M059J (cell line): ENCODE results near the gene SRSF3. TPM values are rescaled to one million over a fixed set of nuclear protein-coding genes. Genes with fewer than 3 reads are reported as not detected.
"Not testable (repeated sequence)": the region's sequence is repeated elsewhere in the genome, so short reads cannot be mapped to it uniquely, and the experiment has no call there.

ENCODE experiments used
- DNase-seq: peaks from one replicate; pipeline ENCODE4 v3.0.0-alpha.2; 2012; ENCODE audit warnings: low read depth
- total RNA-seq: library from RNA; depleted of rRNA; stranded (reverse); fragments of >200 nt; shearing (Covaris generic); gene quantifications from 2 replicates; pipeline ENCODE4 v1.2.3, GENCODE V29; 2014

Gene SRSF3
- total RNA-seq, 1 experiment from 2014 or later = 518 TPM

DNA sequence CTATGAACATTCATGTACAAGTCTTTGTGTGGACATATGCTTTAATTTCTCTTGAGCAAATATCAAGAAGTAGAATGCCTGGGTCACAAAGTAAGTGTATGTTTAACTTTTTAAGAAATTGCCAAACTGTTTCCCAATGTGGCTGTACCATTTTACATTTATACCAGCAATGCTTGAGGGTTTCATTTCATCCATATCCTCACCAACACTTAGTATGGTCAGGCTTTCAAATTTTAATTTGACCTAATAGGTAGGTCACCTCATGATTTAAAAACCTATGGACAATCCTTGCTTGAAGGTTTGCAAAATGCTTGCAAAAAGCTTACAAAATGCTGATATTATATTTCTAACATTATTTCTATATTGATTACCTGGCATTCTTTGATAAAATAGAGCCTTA is 19.5 kb upstream of the SRSF3 start:
- no peak for DNase-seq

DNA sequence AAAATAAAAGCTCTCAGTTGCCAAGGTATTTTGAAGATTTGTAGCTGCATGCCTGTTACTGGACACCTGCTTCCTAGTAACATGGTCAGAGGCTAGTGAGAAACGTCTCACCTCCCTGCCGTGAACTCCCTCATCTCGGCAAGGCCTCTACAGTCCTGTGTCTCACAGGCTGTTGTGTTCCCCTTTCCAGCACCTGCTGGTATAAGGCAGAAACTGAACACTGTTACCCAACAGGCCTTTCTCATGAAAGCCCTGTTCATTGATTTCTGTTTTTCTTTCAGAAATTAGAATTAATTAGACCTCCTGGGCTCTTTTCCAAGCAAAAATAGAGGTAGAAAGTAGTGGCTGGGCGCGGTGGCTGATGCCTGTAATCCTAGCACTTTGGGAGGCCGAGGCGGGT is 17.6 kb upstream of the SRSF3 start:
- no peak for DNase-seq

DNA sequence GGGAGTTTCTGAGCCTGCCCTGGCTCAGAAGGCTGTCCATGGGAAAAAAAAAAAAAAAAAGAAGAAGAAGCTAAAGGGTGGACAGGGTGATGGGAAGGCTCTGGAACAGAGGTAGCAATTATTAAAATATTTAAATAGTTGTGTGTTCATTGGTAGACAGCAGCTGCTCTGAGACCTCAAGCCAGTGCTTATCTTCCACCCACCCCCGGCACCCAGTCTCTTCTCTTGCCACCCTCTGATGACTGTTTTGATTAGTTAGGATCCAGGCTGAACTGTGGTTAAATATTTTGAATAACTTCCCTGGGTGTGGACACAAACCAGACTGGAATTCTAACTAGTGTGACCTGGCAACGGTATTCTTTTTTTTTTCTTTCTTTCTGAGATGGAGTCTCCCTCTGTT is 16.9 kb upstream of the SRSF3 start:
- peak; percentile 97 for DNase-seq

DNA sequence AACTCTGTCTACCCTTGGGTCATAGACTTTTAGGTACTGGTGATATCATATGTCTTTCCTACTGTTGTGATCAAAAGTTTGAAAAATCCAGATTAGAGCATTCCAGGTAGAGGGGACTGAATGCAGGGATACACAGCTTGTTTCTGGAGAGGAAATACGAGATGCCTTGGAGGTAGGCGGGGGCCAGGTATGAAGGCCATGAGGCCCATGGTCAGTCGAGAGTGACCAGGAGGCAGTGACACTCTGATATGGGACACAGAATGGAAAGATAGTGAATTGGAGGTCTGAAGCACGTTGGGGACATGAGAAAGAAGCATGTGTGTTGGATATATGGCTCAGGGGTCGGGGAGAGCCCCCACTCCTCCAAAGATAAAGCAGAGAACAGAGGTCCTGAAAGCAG is 16.1 kb upstream of the SRSF3 start:
- no peak for DNase-seq

DNA sequence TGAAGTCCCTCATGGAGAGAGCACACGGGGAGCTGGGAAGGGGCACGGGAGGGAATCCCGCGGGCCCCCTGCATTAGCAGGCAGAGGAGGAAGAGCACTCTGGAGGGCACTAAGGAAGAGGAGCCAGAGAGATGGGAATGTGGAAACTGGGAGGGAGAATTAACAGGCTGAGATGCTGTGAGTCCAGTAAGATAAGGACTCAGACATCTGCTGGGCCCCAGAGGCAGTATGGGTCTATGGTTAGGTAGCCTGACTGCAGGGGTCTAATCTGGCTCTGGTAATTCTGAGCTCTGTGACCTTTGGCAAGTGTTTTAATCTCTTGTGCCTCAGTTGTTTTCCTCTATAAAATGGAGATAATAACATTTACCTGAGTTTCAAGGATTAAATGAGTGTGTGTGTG is 15.7 kb upstream of the SRSF3 start:
- no peak for DNase-seq

DNA sequence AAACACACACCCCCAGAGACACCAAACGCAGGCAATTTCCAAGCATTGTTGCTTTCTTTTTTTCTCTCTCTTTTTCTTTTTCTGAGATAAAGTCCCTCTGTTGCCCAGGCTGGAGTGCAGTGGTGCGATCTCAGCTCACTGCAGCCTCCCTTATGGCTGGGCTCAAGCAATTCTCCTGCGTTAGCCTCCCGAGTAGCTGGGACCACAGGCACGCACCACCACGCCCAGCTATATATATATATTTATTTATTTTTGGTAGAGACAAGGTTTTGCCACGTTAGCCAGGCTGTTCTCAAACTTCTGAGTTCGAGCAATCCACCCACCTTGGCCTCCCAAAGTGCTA is 14.0 kb upstream of the SRSF3 start:
- DNase-seq = no peak

DNA sequence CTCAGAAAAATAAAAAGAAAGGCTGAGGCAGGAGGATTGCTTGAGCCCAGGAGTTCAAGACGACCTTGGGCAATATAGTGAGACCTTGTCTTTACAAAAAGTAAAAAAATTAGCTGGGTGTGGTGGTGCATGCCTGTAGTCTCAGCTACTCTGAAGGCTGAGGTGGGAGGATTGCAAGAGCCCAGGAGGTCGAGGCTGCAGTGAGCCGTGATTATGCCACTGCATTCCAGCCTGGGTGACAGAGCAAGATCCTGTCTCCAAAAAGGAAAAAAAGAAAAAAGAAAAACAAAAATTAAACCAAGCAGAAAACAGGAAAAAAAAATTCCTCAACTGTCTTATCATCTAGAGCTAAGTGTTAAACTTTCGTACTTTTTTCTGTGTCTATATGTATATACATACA is 12.4 kb upstream of the SRSF3 start:
- DNase-seq = no peak

DNA sequence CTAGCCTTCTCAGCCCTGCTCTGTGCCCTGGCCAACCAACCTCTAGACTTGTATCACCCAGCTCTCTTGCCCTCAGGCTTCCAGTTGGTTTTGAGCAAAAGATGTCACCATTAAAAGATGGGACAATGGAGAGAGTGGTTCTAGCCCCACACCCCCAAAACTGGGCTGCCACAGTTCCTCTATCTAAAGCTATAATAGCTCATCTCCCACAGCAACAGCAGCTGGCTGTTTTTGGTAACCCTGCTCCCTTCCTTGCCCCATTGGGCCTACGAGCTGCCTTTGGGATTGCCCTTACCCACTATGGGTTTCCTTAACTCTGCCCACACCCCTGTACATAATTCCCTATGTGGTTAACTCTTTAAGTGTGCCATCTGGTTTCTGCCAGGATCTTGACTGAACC is 7.6 kb upstream of the SRSF3 start:
- DNase-seq = peak; percentile 36

DNA sequence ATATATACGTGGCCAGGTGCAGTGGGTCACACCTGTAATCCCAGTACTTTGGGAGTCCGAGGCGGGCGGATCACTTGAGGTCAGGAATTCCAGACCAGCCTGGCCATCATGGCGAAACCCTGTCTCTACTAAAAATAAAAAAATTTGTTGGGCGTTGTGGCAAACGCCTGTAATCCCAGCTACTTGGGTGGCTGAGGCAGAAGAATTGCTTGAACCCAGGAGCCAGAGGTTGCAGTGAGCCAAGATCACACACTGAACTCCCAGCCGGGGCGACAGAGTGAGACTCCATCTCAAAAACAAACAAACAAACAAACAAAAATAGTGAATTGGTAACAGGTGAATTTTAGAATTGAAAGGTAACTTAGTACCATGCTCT is 5.1 kb upstream of the SRSF3 start:
- DNase-seq = not testable (repeated sequence)

DNA sequence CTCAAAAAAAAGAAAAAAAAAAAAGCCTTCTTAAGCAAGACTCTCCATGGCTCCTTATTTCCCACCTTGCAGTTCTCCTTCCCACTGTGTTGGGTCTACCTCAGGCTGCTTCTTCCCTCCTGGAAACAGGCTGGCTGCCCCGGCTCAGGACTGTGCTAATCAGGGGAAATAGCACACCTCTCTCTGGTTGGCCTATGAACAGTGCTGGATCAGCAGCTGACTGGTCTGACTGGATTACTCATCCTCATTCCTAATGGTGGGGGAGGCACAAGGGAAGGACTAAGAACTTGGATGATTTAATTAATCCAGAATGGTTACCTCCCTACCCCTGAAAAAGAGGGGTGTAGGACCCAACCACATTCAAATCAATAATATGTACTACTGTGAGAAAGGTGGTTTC is 3.9 kb upstream of the SRSF3 start:
- DNase-seq = peak; percentile 92

DNA sequence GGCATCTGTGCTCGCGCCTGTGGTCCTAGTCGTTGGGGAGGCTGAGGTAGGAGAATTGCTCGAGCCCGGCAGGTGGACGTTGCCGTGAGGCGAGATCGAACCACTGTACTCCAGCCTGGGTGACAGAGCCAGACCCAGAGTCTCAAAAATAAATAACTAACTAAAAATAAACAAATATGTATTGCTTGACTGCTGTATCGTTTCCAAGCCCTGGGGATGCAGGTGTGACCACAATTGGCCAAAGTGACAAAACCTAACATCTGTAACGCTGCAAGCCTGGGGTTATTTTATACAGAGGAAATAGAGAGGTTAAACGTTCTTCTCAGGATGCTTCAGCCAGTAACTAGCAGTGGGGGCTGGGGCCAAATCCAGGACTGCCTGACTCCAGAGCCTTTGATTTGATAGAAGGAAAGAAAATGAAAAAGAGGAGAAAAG is 1.9 kb upstream of the SRSF3 start:
- DNase-seq = no peak

DNA sequence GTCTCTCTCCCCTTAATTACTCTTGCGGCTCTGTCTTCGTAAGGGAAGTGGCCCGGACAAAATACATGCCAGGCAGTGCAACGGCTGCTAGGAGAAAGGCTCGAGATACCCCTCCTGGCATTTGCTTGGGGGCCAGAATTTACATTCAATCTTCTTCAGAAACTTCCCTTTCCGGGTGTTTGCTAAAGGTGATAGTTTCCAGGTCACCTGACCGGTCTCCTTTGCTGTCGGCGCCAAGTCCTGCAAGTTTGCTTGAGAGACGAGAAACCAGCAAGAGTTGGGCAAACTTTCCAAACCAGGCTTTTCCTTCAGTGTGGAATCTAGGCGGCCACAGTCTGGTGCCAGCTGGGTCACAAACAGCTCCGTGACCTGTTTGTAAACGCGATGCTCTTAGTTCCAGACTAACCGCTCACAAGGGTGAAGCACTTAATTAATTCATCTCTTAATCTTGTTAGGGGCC is 563 bp upstream of the SRSF3 start:
- peak; percentile 87 for DNase-seq

DNA sequence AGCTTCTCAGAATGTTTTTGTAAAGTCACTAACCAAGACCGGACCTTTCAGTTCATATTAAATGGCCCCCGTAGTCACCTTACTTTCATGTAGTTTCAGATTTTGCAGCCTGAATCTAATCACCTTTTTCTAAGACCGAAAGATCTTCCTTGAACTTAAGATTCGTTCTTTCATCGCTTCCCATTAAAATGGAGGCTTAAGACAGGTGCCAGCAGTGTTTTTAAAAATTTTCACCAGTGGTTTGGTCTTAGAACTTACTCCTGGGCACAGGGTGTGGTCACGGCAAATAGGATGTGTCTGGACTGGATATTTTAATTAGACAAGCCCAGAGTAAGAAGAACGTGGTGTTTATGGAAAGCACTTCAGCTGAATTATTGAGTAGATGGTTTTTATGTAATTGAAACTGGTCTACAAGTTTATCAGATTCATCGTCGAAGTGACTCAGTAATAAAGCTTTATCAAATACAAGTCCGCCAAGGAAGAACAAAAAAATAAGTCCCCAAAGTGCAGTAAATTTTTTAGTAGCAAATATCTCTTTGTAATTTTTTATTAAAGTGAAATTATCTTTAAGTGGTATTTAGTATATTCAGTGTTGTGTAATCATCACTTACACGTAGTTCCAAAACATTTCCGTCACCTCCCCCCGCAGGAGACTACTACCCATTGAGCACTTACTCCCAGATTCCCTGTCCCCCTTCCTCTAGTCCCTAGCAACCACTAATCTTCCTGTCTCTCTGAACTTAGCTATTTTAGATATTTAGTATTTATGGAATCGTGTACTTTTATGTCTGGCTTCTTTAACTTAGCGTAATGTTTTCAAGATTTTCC is 868 bp downstream of the SRSF3 start:
- DNase-seq = peak; percentile 72

DNA sequence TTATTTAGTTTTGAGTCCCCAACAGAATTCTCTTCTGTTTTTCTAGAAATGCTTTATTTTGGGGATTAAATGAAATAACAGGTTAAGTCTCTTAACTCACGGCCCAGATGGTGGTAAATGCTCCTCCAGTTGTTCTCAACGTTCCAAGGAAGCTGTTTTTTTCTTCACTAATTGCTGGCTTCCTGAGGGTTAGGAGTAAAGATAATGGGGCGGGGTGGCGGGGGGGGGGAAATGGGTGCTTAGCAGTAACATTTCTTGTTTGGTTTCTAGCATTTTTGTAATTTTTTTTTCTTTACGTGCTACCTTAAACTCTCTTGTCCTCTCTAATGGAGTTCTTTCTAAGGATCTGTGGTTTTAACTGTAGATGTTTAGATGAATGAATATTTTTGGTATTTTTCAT is 2.2 kb downstream of the SRSF3 start:
- DNase-seq = no peak

DNA sequence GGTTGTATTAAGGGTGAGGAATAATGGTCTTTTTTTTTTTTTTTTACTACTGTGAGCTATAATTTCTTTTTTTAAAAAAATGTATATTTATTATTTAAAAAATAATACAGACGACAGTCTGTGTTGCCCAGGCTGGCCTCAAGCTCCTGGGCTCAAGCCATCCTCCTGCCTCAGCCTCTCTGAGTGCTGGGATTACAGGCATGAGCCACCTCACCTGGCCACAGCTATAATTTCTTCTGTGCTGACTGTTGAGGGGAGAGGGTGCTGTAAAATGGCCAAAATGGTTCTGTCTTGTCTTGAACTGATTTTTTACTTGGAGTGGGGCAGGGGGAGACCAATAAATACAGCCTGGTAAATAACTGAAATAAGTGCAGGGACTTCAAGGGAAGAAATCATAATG is 3.6 kb downstream of the SRSF3 start:
- no peak for DNase-seq

DNA sequence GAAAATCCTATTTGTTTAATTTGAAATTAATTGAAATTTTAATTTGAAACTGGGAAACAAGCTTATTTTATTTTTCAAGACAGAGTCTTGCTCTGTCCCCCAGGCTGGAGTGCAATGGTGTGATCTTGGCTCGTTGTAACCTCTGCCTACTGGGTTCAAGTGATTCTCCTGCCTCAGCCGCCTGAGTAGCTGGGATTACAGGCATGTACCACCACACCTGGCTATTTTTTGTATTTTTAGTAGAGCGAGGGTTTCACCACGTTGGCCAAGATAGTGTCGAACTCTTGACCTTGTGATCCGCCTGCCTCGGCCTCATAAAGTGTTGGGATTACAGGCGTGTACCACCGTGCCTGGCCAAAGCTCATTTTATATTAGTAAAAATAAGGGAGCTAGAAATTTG is 4.2 kb downstream of the SRSF3 start:
- DNase-seq = no peak

DNA sequence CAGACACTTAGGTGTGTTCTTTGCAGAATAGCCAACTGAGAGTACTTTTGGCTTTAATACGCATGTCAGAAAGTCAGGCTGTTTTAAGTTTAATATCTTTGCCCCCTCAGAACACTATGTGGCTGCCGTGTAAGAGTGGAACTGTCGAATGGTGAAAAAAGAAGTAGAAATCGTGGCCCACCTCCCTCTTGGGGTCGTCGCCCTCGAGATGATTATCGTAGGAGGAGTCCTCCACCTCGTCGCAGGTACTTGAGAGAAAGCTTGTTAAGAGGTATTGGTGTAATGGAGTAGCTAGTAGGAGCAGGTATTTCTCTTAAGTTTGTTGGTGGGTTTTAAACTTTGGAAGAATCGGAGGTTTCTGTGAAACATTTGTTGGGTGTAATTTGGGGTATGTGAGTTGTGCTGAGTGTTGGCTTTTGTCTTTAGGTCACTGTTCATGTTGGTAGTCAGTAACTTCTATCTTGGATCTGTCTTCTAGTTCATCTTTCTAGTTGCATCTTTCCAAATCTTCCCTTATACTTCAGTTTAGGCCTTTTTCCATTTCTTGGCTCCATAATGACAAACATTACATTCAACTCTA is 4.7 kb downstream of the SRSF3 start:
- no peak for DNase-seq

DNA sequence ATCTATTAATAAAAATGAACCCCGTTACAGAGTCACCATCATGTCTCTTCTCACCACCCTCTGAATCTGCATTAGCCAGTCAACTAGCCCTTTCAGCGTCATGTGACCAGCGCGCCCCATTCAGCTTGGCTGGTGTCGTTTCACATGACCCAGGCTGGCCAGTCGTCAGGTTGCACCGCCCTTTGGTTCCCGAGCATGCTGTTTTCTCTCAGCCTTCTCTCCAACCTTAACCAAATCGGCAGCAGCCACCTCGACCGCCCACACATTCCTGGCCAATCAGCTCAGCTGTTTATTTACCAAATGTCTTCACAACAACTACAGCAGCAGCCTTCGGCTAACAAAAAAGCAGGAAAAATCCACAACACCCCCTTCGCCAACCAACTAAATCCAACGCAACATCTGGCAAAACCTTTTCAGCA is 5.6 kb downstream of the SRSF3 start:
- DNase-seq = no peak

DNA sequence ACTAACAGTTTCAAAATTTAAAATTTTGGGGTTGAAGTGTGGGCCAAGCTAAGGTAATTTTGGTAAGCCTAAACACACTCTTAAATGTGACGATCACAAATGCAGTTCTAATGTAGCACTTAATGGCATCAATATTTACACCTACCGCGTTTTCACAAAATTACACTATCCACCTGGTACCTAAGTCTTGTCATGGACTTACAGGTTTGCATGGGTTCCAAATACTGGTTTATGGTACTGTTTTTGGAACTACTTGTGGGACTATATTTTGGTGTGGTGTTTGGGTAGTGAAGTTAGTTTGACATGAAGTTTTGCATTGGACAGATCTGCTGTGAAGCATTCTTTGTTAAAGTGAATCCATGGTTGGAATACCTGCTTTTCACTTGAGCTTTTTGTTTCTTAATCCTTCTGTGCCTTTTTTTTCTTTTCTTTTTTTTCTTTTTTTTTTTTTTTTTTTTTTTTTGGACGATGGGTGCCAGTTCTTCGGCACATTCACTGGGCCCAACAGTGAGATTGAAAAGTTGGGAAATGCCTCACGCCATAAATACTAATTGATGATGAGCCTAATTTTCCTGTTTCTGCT is 6.5 kb downstream of the SRSF3 start:
- DNase-seq = no peak

DNA sequence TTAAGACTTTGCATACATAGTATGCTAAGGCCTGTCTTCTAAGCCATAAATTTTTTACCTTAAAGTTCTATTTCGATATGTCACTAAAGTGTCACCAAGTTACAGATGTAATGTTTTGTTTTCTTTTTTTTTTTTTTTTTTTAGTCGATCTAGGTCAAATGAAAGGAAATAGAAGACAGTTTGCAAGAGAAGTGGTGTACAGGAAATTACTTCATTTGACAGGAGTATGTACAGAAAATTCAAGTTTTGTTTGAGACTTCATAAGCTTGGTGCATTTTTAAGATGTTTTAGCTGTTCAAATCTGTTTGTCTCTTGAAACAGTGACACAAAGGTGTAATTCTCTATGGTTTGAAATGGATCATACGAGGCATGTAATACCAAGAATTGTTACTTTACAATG is 7.7 kb downstream of the SRSF3 start:
- DNase-seq = not testable (repeated sequence)

DNA sequence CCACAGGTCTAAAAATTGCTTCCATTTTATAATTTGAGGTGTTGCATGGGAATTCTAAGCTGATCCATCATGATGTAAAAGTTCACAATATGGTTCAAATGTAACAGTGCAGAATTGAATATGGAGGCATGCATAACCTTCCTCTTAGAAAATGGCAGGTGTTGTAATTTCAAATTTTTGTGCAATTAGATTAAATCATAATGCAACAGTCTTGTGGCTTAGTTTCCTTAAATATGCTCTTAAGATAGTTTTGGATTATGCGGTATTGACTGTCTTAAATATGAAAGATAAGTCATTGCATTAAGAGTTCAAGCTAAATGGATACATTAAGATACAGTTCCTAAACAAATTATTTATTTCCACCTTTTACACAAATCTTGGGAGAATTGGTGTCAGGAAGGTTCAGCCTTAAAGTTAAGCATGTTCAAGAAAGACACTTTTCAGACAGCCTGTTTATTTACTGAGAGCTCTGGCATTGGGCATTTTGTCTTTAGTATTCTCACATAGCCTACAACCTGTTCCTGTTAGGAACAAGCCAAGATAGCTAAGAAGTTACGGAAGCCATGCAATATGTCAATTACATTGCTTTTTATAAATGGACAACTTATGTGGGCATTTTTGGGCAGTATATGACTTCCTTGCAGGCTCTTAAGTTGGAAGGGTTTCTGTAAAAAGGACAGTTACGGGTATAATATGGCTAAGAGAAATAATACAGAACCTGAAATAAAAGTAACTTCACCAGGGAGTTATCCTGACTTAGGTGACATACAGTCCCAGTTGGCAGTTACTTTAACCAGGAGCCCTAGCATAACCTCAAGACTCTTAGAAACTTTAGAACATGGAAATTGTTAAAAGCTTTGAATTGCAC is 9.3 kb downstream of the SRSF3 start:
- DNase-seq = no peak
